Dedifferentiated amniotic fluid mesenchymal stem cell (primary cell): ENCODE results near the gene EYS.

Source experiments
- DNase-seq: peaks from one replicate; pipeline ENCODE4 v3.0.0-alpha.2; 2016; ENCODE audit errors: extremely low spot score

The EYS gene

DNA sequence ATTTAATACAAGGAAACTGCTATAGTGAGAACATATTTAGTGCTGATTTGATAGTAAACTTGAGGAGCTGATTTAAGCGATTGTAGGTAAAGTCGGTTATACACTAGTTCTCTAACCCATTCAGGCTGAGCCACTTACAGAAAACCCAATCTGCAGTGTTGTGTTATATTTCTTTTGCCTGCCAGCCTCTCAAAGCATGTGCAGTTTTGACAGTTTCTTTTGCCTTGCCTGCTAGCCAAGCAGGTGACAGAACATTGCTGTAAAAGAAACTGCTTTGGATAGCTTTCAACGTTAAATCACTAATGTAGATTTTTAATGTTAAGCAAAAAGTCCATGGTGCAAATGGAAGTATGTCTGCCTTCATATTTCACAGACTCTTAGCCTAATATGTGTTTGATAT is 982.9 kb downstream of the EYS start:
- no peak for DNase-seq

DNA sequence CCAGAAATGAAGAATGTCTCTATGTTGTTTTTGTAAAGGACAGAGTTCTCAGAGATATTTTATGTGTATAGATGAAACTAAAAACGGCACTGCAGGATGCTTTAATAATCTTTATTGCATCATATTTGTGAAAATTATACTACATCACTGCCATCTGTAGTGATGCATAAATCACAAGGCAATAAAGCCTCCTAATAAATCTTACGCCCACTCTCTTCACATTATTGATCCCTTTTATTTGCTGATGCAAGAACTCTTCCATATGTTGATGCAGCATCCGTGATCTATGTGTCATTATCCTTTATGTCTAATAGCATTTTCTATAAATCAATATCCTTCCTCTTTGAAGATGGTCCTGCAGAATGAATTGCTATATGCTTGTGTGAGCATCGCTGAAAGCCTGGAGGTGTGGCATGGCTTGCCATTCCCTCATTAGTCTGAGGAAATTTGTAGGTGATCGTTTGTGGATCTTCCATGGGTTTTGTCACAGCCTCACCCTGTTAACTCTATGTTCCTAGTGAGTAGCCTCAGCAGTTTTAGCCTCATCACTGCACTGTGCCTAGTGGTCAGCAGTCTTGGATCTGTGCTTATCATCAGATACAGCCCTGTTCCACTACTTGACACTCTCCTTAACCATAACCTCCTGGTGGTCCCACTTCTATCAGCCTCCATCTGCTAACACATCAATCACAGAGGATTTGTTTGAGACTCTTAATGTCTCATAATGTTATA is 983.5 kb downstream of the EYS start:
- no peak for DNase-seq

DNA sequence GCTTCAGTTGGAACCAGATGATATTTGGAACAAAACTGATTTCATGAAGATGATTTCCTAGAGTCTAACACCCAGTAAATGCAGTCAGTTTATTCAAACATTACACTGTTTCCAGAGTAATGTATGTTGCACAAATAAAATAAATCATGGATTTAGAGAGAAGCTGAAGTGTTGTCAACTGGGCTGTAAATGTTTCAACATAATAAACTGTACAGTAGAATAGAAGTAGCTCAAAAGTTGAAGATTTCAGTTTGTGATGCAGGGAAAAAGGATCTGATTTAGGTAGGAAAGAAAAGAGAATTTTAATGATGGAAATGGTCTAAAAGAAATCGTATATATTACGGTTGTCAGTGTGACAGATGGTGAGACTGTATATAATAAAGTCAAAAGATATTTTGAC is 985.2 kb downstream of the EYS start:
- no peak for DNase-seq

DNA sequence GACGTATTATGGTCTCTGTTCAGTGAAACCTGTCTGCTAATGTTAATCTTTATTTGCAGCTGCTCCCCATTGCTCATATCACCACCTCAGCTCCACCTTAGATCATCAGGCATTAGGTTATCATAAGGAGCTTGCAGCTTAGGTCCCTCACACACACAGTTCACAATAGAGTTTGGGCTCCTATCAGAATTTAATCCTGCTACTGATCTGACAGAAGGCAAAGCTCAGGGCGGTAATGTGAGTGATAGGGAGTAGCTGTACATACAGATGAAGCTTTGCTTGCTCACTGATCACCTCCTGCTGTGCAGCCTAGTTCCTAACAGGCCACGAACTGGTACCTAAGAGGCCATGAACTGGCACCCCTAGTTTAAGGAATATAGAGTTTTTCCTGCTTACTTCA is 989.7 kb downstream of the EYS start:
- no peak for DNase-seq

DNA sequence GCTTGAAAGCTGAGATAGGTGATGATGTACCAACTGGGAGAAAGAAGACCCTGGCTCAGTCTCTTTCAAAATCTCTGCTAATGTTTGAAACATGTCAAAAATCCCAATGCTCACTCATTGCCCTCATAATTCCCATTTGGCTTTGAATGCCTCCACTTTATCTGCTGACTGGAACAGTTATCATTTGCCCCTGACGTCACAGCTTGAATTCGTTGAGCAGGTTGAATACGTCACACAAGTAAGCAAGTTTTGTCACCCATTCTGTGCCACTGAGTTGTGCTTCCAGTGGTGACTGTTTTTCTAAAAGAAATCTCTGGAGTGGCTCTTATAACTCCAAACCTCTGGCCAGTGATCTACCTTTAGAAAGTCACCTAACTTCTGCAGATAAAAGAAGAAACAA is 991.4 kb downstream of the EYS start:
- no peak for DNase-seq

DNA sequence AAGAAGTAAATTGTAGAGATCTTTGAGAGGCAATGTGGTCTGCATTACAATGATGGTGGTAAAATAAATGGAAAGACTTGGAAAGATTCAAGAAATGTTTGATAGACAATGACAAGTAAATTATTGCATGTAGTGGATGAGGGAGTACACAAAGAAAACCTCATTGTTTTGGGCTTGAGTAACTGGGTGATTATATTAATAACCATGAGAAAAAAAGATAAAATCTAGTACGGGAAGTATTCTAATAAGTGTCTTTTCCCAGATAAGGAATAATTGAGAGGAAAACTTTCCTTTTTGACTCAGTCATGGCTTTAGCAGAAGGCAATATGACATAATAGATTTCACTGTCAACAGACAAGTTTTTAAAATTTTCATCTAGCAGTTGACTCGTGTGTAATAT is 993.0 kb downstream of the EYS start:
- DNase-seq: no peak

DNA sequence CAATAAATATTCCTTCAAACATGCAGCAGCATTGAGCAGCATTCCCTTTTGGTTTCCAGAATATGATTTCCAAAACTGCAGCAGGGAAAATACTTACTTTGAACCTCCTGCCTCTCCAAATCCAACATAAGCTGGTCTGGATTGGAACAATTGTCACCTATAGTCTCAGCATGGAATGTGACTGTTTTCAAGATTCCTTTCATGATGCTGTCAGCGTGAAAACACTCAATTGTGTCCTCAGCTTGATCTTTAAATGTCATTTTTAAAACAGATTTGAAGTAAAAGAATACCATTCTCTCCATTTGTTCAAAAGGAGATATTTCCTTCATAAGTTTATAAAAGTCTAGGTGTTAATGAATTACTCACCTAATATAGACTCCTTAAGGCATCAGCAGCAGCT is 993.9 kb downstream of the EYS start:
- no peak for DNase-seq

DNA sequence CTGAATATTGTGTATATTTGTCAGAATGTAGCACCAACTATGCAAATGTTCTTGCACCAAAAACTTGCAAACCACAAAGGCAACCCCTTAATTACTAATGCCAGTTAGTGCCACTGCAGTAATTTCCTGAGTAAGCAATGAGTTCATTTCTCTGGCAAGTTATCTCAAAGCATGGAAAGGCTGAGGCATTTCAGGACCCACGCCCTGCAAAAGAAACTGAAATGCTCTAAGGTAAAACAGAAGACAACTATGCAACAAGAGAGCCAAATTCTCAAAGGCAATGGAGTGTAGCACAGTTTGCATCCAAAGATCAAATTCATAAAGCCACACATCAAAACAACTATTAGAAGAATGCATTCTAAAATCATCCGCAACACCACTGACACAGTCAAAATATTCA is 994.4 kb downstream of the EYS start:
- DNase-seq: no peak

DNA sequence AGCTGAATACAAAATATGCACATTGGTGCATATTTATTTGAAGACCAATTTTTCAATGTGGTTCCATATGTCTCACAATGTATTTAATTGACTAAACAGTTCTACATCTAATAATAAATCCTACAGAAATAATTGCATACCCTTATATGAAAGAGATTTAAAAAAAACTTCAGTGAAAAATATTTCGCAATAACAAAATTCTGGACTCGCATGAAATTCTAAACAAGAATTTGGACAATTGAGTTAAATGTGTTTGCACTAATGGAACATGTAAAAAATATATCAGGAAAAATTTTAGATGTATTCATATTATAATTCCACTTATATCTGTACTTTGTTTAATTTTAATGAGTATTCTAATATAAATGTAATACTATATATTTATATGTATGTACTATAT is 1003.1 kb downstream of the EYS start:
- no peak for DNase-seq

DNA sequence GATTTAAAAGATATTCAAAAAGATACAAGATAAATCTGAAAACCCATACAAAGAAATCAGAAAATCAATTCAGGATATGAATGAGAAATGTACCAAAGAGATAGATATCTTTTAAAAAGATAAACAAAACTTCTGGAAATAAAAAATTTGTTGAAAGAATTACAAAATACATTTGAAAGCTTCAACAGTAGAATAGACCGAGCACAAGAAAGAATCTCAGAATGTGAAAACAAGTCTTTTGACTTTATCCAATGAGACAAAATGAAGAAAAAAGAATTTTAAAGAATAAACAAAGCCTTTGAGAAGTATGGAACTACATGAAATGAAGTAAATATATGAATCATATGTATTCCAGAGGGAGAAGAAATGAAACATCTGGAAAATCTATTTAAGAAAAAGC is 1011.0 kb downstream of the EYS start:
- DNase-seq: no peak

DNA sequence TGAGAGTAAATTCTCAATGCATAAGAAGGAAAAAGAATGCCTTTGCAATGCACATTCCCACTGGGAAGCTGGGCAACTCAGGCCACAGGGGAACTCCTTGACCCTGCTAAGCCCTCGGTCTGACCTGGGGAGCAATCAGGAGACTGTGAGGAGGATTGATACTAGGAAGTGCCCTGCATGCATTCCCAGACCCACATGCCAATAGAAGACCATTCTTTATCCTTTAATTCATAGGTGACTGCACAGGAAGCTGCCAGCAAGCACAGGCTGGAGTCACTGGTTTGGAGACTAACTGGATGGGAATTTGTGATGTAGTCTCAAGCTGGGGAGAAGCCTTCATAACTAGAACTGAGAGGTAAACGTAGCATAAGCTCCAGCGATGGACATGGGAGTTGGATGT is 1012.7 kb downstream of the EYS start:
- DNase-seq: peak; percentile 9

DNA sequence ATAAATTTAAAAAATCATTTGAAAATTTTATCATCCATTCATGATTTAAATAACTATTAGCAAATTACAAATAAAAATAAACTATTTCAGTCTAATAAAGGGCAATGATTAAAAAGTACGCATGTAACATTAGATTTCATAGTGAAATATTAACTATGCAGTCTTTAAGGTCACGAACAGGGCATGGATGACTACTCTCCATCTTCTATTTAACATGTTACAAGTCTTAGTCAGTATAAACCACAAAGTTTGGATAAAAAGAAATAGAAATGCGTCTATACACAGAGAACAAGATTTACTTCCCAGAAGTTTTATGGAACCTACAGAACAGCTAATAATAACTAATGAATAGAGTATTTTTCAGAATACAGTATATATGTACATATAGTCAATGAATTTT is 1016.0 kb downstream of the EYS start:
- DNase-seq: no peak

DNA sequence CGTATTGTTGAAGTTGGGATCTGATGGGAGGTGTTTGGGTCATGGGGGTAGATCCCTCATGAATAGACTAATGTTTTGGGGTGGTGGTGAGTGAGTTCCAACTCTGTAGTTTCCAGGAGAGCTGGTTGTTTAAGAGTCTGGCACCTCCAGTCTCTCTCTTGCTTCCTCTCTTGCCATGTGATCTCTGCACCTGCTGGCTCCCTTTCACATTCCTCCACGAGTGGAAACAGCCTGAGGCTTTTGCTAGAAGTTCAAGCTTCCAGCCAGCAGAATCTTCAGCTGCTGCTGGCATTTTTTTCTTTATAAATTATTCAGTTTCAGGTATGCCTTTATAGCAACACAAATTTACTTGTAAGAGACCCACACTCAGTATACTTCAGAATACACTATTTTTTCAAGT is 1021.6 kb downstream of the EYS start:
- no peak for DNase-seq

DNA sequence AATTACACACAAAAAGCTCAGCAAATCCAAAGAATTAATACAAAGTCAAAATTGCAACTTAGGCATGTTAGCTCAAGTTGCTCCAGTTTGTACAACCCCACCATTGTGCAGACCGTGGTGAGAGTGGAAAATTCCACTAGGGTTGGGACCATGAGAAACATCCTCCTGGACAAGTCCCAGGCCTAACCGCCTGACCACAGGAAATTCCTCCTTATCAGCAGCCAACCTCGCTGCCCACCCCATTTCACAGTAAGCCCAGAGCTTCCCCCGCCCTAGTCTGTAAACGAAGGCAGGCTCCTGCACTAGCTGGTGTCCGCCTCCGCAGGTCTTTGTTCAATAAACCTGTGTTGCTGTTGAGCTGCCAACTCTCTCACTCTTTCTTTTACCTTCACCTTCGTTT is 1023.3 kb downstream of the EYS start:
- no peak for DNase-seq

DNA sequence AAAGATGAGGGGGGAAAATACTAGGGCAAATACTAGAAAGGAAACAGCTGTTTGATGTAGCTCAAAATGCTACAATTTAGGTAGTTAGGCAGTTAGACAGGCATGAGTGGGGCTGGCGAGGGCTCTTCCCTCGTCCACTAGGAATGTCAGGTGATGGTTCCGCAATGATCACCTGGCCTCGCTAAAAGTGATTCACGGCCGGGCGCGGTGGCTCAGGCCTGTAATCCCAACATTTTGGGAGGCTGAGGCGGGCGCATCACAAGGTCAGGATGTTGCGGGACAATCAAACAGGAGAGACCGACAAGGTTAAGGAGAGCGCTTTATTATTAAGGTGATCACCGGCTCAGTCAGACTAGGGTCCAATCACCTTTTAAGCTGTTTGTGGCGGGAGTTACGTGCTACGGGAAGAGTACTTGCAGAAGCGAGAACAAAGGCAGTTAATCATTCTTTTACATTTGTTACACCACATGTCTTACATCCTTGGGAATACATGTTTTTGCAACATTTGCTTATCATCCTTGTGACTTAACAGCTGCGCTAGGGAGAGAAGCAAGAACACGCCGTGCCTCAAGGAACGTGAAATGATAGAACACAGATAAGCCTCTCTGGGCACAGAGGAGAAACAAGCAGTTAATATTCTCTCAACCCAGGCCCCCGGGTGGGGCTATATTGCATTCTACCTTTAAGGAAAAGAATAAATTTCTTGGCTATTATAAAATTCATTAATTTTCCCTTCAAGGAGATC is 1025.4 kb downstream of the EYS start:
- no peak for DNase-seq

DNA sequence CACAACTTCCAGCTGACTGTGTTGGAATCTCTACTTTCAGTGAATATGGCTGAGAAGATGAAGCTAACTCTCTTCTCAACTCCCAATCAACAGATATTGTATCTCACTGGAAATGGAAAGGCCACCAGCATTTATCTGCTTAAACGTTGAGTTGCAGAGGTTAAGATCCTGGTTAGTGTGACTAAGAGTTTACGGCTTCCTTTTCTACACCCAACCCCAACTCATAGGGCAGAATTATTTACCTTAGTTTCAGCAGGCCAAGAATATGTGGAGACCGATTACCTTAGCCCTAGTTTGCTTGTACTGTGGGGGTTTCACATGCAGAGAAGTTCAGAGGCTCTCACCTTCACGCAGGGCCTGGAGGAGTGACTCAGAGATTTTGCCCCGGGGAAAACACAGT is 1026.6 kb downstream of the EYS start:
- DNase-seq: no peak

DNA sequence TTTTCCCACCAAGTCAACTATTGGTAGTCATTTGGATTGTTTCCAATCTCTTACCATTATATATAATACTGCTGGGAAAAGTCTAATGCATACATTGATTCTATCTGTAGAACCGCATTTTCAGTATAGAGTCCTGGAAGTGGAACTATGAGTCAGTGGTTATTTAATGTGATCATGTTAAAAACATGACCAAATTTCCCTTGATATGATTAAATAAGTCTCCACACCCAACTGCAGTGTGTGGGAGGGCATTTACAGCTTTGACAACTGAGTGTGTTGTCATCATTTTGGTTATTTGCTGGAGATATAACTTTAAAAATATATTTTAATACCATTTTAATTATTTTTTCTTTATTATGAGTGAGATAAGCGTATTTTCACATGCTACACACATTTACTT is 1027.6 kb downstream of the EYS start:
- DNase-seq: no peak

DNA sequence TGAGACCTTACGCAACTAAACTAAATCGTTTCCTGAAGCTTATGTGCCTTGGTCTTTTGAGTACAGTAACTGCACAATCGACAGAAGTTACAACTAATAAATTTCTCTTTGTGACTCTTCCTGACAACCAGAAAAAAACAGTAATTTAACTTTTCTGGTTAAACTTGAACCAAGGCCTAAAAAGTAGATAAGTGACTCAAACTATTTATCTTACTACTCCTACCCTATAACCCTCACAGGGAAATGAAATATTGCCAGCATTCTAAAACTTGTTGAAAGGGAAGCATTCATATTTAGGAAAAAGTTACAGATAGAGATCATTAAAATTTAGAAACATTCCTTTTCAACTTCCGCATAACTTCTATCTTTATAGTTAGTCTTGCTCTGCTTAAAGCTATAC is 1034.4 kb downstream of the EYS start:
- DNase-seq: no peak

DNA sequence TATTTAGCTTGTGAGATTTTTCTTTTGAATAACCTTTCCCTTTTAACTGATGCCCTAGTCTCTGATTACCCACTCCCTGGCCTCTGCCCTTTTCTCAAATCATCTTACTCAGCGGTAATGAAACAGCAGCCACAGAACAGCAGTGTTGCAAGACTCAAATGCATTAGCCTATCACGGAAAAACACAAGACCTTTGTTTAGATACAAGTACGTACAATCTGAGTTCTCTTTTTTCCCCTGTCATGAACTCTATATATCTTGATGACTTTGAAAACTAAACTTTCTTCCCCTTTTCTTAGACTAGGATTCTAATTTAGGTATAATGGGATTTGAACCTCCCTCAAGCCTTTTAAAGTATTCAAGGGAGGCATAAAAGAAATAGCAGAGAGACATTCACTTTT is 1034.9 kb downstream of the EYS start:
- no peak for DNase-seq

DNA sequence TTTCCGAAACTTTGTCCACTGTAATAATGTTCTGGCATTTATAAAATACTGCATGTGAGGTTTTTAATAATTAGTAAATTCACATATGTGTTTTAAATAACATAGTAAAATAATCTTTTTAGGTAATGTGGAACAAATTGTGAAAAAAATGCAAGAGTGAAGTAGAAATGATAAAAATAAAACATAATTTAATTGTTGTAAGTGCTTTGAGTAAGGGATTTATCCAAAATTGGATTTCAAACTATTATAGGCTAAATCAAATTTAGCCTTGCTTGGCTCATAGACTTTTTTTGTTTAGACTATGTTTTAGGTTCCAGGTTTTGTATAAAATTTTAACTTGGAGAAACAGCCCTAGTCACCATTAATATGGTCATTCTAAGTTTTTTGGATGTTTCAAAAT is 1041.9 kb downstream of the EYS start:
- DNase-seq: no peak

DNA sequence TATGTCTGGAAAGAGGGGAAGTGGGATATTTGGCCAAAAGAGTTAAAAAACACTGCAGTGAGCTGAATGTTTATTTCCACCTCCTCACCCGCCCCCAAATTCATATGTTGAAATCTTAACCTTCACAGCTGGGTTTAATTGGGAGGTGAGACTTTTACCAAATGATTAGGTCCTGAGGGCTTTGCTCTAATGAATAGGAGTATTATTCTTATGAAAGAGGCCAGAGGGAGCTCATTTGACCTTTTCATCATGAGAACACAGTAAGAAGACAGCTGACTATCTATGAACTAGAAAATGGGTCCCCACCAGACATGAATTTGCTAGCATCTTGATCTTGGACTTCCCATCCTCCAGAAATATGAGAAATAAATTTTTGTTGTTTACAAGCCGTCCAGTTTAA is 1042.5 kb downstream of the EYS start:
- no peak for DNase-seq

DNA sequence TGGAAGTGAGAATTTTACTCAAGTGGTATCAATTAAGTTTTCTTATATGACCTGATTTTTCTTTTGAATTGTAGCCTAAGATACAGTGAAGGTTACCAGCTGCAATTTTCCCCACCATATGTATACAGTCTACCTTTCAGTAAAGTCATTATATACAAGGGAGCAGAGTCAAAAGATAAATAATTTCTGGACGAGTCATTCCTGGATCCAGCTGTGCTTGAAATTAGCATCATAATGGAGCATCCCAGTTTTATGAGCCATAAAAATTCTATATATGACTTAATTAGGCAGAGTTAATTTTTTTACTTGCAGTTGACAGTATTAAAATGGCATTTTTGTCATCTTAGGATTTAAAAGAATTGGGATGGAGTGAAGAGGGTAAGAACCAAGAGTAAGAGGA is 1063.0 kb downstream of the EYS start:
- no peak for DNase-seq

DNA sequence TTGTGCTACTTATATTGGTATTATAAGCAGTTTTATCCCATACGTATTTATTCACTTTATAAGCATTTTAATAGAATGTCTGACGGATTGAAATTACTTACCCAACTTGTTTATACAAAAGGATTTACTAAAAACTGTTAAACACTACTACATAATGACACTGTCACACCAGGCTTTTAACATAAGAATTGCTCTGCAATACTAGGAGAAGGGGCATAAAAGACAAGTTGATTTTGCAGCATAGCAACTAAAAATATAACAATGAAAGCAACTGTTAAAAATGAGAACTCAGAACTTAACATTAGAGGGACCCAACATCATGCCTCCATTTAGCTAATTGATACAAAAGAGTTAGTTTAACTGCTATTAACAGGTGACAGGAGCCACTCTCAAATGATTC is 1076.1 kb downstream of the EYS start:
- no peak for DNase-seq

DNA sequence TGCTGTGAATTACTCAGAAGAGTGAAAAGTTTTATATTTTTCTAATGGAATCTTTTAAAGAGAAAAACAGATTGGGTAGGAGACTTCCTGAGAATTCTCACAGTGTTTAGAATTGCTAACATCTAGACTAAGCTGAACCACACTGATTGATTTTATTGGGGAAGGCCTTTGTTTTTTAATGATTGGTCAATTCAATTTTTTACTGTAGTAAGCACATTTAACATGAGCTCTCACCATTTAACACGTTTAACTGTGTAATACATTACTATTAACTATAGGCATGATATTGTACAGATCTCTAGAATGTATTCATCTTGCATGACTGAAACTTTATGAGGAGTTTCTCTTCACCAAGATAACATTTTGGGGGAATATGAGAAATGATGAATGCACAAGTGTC is 1084.1 kb downstream of the EYS start:
- DNase-seq: no peak
